ENCODE measurements around the gene TMEM109. TPM values are rescaled to one million over a fixed set of nuclear protein-coding genes. Genes with fewer than 3 reads are reported as not detected.

TMEM109 gene
- total and polyA plus RNA-seq, 2 experiments from 2014 or later, result 17.4 to 17.7 TPM

DNA sequence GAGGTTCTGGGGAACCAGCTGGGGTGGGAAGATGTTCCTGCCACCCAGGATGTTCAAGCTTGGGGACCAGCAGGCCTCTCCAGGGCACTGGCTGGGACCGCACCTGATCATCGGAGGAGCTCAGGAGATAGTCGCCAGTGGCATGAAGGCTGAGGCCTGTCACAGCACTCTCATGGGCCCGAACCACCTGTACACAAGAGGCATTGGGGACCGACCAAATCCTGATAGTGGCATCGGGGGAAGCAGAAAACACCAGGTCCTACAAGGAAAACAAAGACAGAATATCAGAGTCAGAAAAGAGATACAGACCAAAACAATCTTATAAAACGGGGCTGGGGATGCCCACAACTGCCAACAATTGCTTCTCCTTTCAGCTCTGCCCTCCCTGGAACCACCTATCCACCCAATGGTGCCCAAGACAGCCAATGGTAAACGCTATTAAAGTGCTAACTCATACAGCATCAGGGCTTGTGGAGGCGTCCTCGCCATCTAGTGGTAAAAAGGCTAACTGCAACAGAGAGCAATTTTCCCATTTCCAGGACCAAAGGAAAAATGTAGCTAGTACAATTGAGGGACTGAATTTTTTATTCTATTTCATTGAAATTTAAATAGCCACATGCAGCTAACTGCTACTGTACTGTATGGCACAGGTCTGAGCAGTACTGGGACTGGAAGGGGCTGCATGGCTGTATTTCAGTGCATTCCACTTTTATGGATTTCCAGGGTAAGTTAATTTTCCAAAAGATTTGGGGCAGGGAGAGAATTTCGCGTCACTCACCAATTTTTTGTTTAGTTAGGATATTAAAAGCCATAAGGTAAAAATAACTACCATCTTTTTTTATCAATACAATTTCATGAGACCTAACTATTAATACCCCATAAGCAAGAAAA is 14.7 kb upstream of the TMEM109 start:
- 0 out of 2 replicates have a peak overlapping the region, but pooled peaks have one; percentile 9 for H3K27ac ChIP-seq (ENCODE audit: low read depth)
- ATAC-seq (peak; percentile 89), DNase-seq (ENCODE audit: low spot score) (peak; percentile 74)
- no peaks in the 10 kb centered on the region for H3F3A ChIP-seq (replicated peaks; ENCODE audit: low read depth)
- H3K4me2 ChIP-seq, result no peak overlapping the region
- Mint-ChIP-seq H3K27ac (peak overlapping the region; percentile 95), H3K9me3 (no peaks in the 10 kb centered on the region), H3K36me3 (ENCODE audit: low read depth) (peaks cover 93% of the 10 kb centered on the region), H3K4me3 (no peak overlapping the region), H3K4me1 (peaks cover 4% of the 10 kb centered on the region), H3K27me3 (ENCODE audit: insufficient read depth, low read depth, poor library complexity) (no peaks in the 10 kb centered on the region)
- H2AFZ ChIP-seq, result no peak overlapping the region
- no peaks in the 10 kb centered on the region for H3K27me3 ChIP-seq (ENCODE audit: insufficient read depth)
- peaks cover 20% of the 10 kb centered on the region for H3K79me2 ChIP-seq (replicated peaks; ENCODE audit: insufficient read depth)
- H3K9me2 ChIP-seq (ENCODE audit: insufficient read depth), result no peaks in the 10 kb centered on the region
- H3K4me3 ChIP-seq, result no peak overlapping the region
- TF ChIP-seq NANOG (IDR thresholded peaks at IDR 0.05; ENCODE audit: borderline replicate concordance), result no peak
- TF ChIP-seq, protein P1, sequence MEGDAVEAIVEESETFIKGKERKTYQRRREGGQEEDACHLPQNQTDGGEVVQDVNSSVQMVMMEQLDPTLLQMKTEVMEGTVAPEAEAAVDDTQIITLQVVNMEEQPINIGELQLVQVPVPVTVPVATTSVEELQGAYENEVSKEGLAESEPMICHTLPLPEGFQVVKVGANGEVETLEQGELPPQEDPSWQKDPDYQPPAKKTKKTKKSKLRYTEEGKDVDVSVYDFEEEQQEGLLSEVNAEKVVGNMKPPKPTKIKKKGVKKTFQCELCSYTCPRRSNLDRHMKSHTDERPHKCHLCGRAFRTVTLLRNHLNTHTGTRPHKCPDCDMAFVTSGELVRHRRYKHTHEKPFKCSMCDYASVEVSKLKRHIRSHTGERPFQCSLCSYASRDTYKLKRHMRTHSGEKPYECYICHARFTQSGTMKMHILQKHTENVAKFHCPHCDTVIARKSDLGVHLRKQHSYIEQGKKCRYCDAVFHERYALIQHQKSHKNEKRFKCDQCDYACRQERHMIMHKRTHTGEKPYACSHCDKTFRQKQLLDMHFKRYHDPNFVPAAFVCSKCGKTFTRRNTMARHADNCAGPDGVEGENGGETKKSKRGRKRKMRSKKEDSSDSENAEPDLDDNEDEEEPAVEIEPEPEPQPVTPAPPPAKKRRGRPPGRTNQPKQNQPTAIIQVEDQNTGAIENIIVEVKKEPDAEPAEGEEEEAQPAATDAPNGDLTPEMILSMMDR (conservative IDR thresholded peaks at IDR 0.05; ENCODE audit: low read depth in 2 of 2), result peak; percentile 83 to 94
- peaks cover 30% of the 10 kb centered on the region for H4K20me1 ChIP-seq (replicated peaks; ENCODE audit: insufficient read depth)
- peaks cover 54% of the 10 kb centered on the region for H3K36me3 ChIP-seq (ENCODE audit: insufficient read depth)
- no peaks in the 10 kb centered on the region for H3K4me1 ChIP-seq (ENCODE audit: insufficient read depth)

DNA sequence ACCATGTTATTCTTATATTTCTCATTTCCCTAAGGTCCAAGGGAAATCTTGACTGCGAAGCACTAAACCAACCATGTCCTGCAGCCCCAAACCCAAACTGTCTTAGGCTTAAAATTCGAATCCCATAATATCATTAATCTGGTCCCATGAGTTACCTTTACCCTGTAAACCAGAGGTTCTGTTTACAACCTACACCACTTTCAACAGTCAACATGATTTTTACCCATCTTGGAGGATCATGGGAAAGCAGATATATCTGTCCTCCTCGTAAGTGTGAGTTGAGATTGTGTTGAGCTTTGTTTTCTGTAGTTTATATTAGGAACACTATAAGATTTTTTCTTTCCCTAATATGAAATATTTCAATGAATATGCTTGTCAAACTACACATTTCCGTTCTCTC is 14.0 kb upstream of the TMEM109 start:
- no peaks in the 10 kb centered on the region for H3K27me3 Mint-ChIP-seq (ENCODE audit: insufficient read depth, low read depth, poor library complexity)
- peaks cover 36% of the 10 kb centered on the region for H4K20me1 ChIP-seq (replicated peaks; ENCODE audit: insufficient read depth)
- no peak overlapping the region for H3K27ac Mint-ChIP-seq
- no peaks in the 10 kb centered on the region for H3K9me2 ChIP-seq (ENCODE audit: insufficient read depth)
- peaks cover 3% of the 10 kb centered on the region for H3K4me1 ChIP-seq (ENCODE audit: insufficient read depth)
- no peaks in the 10 kb centered on the region; the same call in 1 of the 2 replicates for H3F3A ChIP-seq (replicated peaks; ENCODE audit: low read depth)
- no peak overlapping the region for H3K27ac ChIP-seq (ENCODE audit: low read depth)
- H2AFZ ChIP-seq, result no peak overlapping the region
- TF ChIP-seq EZH2 (IDR thresholded peaks at IDR 0.05; ENCODE audit: low read depth, unreplicated experiment) (no peak), EZH2phosphoT487 (IDR thresholded peaks at IDR 0.05; ENCODE audit: unreplicated experiment) (no peak), JUNB (IDR thresholded peaks at IDR 0.05; ENCODE audit: unreplicated experiment) (no peak), POLR2AphosphoS5 (IDR thresholded peaks at IDR 0.05; ENCODE audit: low read depth) (no peak), STAT1 (IDR thresholded peaks at IDR 0.05; ENCODE audit: unreplicated experiment) (no peak)
- TF ChIP-seq, protein P2, sequence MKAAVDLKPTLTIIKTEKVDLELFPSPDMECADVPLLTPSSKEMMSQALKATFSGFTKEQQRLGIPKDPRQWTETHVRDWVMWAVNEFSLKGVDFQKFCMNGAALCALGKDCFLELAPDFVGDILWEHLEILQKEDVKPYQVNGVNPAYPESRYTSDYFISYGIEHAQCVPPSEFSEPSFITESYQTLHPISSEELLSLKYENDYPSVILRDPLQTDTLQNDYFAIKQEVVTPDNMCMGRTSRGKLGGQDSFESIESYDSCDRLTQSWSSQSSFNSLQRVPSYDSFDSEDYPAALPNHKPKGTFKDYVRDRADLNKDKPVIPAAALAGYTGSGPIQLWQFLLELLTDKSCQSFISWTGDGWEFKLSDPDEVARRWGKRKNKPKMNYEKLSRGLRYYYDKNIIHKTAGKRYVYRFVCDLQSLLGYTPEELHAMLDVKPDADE (IDR thresholded peaks at IDR 0.05), result no peak
- H3K4me3 ChIP-seq, result no peak overlapping the region
- H3K27me3 ChIP-seq (ENCODE audit: insufficient read depth), result no peaks in the 10 kb centered on the region
- H3K79me2 ChIP-seq (replicated peaks; ENCODE audit: insufficient read depth), result peaks cover 27% of the 10 kb centered on the region
- no peak overlapping the region for H3K4me2 ChIP-seq
- peaks cover 48% of the 10 kb centered on the region for H3K36me3 ChIP-seq (ENCODE audit: insufficient read depth)
- peaks cover 86% of the 10 kb centered on the region for H3K36me3 Mint-ChIP-seq (ENCODE audit: low read depth)
- peaks cover 7% of the 10 kb centered on the region for H3K4me1 Mint-ChIP-seq
- H3K9me3 Mint-ChIP-seq, result no peaks in the 10 kb centered on the region
- no peak for DNase-seq (ENCODE audit: low spot score)
- no peak overlapping the region for H3K4me3 Mint-ChIP-seq
- ATAC-seq, result no peak

Data from GM23338 (cell line).